GM18502 (cell line): Measurements from ENCODE around the gene COASY.

ENCODE experiments used
- ATAC-seq: cut with Tn5 transposase; IDR thresholded peaks from one replicate; pipeline ENCODE4 v1.9.1; 2021; ENCODE audit warnings: mild to moderate bottlenecking; ENCODE audit not compliant: unreplicated experiment, poor library complexity

COASY gene

GRCh38 chr17:42568341-42569111 lies 6.6 kb downstream of the COASY start:
- ATAC-seq, result no peak

GRCh38 chr17:42571435-42572225 lies 9.7 kb downstream of the COASY start:
- ATAC-seq, result no peak

- ATAC-seq, result no peak
Observed at GRCh38 chr17:42573095-42573494, 11.1 kb downstream of the COASY start.

GRCh38 chr17:42574463-42574862 lies 12.5 kb downstream of the COASY start:
- ATAC-seq, result no peak

GRCh38 chr17:42577140-42577531 lies 15.2 kb downstream of the COASY start:
- no peak for ATAC-seq

GRCh38 chr17:42577532-42578281 lies 15.8 kb downstream of the COASY start, which contains the start of gene PSMC3IP:
Gene PSMC3IP, minus strand, starts transcription at chr17:42577729. Its CDS starts 43 bp downstream, at chr17:42577686.
- ATAC-seq, result peak; percentile 72

GRCh38 chr17:42578282-42578869 lies 16.4 kb downstream of the COASY start:
- ATAC-seq, result peak; percentile 44

- ATAC-seq, result no peak
Observed at GRCh38 chr17:42579794-42580551, 18.0 kb downstream of the COASY start.

- no peak for ATAC-seq
Observed at GRCh38 chr17:42581744-42582270, 19.9 kb downstream of the COASY start.

GRCh38 chr17:42584880-42585279 lies 22.9 kb downstream of the COASY start:
- no peak for ATAC-seq

- ATAC-seq, result no peak
Observed at GRCh38 chr17:42585353-42585752, 23.4 kb downstream of the COASY start.

- ATAC-seq, result peak; percentile 53
Observed at GRCh38 chr17:42586514-42587230, 24.7 kb downstream of the COASY start.

- no peak for ATAC-seq
Observed at GRCh38 chr17:42590886-42591285, 28.9 kb downstream of the COASY start.

- no peak for ATAC-seq
Observed at GRCh38 chr17:42591411-42591810, 29.5 kb downstream of the COASY start.

GRCh38 chr17:42596386-42596785 lies 34.4 kb downstream of the COASY start:
- no peak for ATAC-seq

GRCh38 chr17:42598905-42599304 lies 37.0 kb downstream of the COASY start:
- no peak for ATAC-seq

GRCh38 chr17:42603318-42603717 lies 41.4 kb downstream of the COASY start:
- ATAC-seq, result no peak

- no peak for ATAC-seq
Observed at GRCh38 chr17:42607769-42608168, 45.8 kb downstream of the COASY start.
